ENCODE results near the gene MMGT1.

- TF ChIP-seq ZNF331 (CRISPR knock-in tag; IDR thresholded peaks at IDR 0.05; ENCODE audit: low read depth) = no peak
- no peak for TF ChIP-seq CTCF (conservative IDR thresholded peaks at IDR 0.05; ENCODE audit: low read depth in 2 of 2)
- TF ChIP-seq CREB1 (CRISPR knock-in tag; IDR thresholded peaks at IDR 0.05; ENCODE audit: low read depth) = no peak
- no peak for TF ChIP-seq EZH2phosphoT487 (IDR thresholded peaks at IDR 0.05; ENCODE audit: unreplicated experiment)
- no peak for TF ChIP-seq EZH2 (IDR thresholded peaks at IDR 0.05; ENCODE audit: low read depth, unreplicated experiment)
- TF ChIP-seq POLR2AphosphoS5 (IDR thresholded peaks at IDR 0.05; ENCODE audit: low read depth) = no peak
- TF ChIP-seq ZNF114 (CRISPR knock-in tag; IDR thresholded peaks at IDR 0.05) = no peak
- no peak for TF ChIP-seq REST (IDR thresholded peaks at IDR 0.05; ENCODE audit: unreplicated experiment)
Measured at GRCh38 chrX:135944486-135944885, 29.3 kb downstream of the MMGT1 start.

Measured in GM23338 (cell line).